ENCODE measurements around the gene KRTAP10-11.

DNA sequence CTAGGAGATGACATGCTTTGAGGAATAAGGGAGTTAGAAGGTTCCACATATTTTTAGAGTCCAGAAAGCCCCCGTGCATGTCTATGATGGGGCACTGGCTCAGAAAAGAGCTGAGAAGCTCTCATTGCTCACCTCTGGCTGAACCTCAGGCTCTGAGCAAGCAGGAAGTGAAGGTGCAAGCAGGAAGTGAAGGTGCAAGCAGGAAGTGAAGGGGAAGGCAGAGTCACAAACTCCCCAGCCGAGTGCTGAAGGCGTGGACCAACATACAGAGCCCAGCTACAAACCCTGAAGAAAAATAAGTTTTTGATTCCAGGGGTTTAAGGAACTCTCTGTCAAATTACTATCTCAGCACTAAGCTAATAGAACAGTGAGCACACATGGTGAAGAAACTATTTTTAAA is 27.3 kb upstream of the KRTAP10-11 start:
- TF ChIP-seq, protein P1, sequence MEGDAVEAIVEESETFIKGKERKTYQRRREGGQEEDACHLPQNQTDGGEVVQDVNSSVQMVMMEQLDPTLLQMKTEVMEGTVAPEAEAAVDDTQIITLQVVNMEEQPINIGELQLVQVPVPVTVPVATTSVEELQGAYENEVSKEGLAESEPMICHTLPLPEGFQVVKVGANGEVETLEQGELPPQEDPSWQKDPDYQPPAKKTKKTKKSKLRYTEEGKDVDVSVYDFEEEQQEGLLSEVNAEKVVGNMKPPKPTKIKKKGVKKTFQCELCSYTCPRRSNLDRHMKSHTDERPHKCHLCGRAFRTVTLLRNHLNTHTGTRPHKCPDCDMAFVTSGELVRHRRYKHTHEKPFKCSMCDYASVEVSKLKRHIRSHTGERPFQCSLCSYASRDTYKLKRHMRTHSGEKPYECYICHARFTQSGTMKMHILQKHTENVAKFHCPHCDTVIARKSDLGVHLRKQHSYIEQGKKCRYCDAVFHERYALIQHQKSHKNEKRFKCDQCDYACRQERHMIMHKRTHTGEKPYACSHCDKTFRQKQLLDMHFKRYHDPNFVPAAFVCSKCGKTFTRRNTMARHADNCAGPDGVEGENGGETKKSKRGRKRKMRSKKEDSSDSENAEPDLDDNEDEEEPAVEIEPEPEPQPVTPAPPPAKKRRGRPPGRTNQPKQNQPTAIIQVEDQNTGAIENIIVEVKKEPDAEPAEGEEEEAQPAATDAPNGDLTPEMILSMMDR (IDR thresholded peaks at IDR 0.05), result no peak
- TF ChIP-seq POLR2A (IDR thresholded peaks at IDR 0.05), result no peak
